ENCODE data around the gene GTF3A. TPM values are rescaled to one million over a fixed set of nuclear protein-coding genes. Genes with fewer than 3 reads are reported as not detected.

GTF3A gene
- total RNA-seq, 2 donors from 2014 or later: 164 to 171 TPM

DNA sequence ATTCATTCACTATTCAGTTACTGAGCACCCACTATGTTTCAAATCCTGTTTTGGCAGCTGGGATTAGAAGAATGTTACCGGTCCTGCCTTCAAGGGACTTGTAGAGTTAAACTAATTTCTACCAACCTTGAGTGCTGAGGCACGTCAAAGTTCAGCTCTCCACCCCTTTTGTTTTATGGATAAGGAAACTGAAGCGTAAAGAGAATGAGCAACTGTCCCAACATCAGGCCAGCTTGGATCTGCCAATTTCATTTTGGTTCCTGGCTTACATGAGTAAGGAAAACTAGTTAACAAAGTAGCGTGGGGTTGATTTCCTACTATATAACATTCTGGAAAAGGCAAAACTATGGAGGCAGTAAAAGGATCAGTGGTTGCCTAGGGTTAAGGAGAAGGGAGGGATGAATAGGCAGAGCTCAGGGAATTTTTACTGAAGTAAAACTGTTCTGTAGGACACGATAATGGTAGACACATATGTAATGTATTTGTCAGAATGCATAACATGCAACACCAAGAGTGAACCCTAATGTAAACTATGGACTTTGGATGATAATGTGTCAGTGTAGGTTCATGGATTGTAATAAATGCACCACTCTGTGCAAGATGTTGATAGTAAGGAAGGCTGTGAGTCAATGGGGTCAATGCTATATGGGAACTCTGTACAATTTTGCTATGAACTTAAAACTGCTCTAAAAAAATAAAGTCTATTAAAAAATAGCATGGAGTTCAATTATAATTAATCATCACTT lies 45.8 kb downstream of the GTF3A start:
- Mint-ChIP-seq H3K36me3 (ENCODE audit: low read depth) (no peaks in the 10 kb centered on the region), H3K27ac (no peak overlapping the region), H3K4me3 (no peak overlapping the region), H3K4me1 (peaks cover 5% of the 10 kb centered on the region), H3K27me3 (no peaks in the 10 kb centered on the region)
- no peaks in the 10 kb centered on the region for H3K9me3 ChIP-seq (ENCODE audit: control insufficient read depth, low read length, poor library complexity, severe bottlenecking)
- DNase-seq: no peak
- ATAC-seq: no peak

DNA sequence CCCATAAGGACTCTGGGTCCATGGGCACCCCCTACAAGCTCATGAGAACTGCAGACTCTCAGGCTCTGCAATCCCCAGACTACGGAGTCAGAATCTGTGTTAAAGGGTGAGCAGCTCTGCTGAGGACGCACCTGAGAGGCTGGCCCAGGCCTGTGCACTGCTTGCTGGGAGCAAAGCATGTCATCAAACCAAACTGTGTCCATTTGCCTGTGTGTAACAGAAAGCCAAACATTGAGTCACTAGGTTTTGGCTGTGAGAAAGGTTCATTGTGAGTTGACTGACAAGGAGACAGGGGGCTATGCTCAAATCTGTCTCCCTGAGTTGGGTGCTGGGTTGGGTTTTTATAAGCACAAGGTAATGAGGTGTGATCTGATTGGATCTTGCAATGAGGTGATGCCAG lies 48.0 kb downstream of the GTF3A start:
- H3K36me3 Mint-ChIP-seq (ENCODE audit: low read depth): no peaks in the 10 kb centered on the region
- no peak for ATAC-seq
- H3K4me3 Mint-ChIP-seq: no peak overlapping the region
- no peaks in the 10 kb centered on the region for H3K9me3 ChIP-seq (ENCODE audit: control insufficient read depth, low read length, poor library complexity, severe bottlenecking)
- no peak overlapping the region for H3K27ac Mint-ChIP-seq
- H3K27me3 Mint-ChIP-seq: no peaks in the 10 kb centered on the region
- no peak for DNase-seq
- H3K4me1 Mint-ChIP-seq: peaks cover 6% of the 10 kb centered on the region

DNA sequence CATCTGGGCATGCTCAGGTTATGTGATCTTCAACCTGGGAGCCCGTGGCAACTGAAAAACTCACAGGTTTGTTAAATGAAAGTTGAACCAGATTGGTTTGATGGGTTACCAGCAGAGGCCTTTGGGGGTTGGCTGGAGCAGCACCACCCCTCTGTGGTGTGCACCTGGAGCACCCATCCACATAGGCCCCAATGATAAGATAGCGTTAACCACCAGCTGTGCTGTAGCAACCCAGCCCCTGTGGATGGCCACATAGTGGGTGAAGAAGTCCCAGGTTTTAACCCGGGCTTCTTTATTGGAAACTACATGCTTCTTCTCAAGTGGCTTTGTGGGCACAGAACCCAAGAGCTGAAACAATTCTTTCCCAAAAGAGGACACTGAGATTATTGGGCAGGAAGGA lies 48.5 kb downstream of the GTF3A start:
- no peak overlapping the region for H3K27ac Mint-ChIP-seq
- H3K4me1 Mint-ChIP-seq: peaks cover 11% of the 10 kb centered on the region
- DNase-seq: no peak
- no peaks in the 10 kb centered on the region for H3K36me3 Mint-ChIP-seq (ENCODE audit: low read depth)
- no peak overlapping the region for H3K4me3 Mint-ChIP-seq
- H3K9me3 ChIP-seq (ENCODE audit: control insufficient read depth, low read length, poor library complexity, severe bottlenecking): no peaks in the 10 kb centered on the region
- no peaks in the 10 kb centered on the region for H3K27me3 Mint-ChIP-seq
- ATAC-seq: no peak

DNA sequence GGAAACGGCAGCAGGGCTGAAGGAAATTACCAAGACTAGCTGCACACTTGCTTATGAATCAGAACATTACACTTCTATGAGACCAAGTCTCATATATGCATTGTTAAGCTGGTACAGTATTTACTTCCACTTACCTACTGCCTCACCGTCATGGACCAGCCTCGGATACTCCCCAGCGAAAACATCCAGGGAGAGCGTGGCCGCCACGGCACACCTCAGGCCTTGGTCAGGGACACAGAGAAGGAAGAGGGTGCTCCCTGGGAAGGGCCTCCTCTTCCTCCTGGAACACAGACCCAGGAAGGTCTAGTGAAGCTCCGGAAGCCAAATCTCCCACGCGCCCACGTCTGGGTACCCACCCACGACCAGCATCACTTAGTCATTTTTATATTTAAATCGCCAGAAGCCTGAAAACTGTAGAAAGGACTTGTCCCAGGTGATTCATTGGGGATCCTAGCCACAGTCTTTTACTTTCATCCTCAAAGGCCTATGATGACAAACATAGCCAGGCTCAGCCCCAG lies 50.4 kb downstream of the GTF3A start:
- H3K4me1 Mint-ChIP-seq: peaks cover 14% of the 10 kb centered on the region

DNA sequence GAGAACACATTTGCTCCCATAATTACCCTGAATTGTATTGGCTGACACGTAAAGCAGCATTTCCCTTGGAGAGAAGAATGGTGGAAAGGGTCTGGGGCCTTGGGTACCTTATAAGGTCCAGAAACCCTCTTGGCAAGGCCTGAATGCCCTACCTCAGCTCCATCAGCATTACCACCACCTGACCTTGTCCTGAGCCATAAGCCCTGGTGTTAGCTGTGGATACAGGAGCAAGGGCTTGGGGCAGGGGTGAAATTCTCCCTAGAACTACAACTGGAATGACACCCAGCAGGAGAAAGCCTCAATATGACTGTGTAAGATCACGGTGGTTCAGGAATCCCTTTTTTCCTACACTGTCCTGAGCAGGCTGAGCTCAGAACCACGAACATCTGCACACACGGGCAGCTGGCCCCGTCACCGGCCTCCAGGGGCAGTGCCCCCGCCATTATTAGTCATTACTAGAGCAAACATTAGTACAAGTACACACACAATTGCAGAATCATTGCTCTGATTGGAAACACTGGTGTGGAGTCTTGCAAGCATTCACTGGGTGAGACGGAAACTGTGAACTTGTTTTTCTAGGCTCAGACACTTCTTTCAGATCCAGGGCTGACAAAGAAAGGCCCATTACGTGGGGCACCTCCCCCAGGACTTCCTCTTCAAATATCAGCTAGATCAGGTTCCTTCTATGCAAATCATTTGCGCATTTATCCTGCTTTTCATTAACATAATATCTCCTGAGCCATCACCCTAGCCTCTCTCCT lies 52.7 kb downstream of the GTF3A start:
- Mint-ChIP-seq H3K4me1 (peaks cover 14% of the 10 kb centered on the region), H3K27ac (peak overlapping the region; percentile 63)
- no peak for DNase-seq

More for the DNA sequence above, 50.4 kb downstream of the GTF3A start:
- DNase-seq (no peak), ATAC-seq (no peak)
- Mint-ChIP-seq H3K27me3 (no peaks in the 10 kb centered on the region), H3K36me3 (ENCODE audit: low read depth) (no peaks in the 10 kb centered on the region), H3K27ac (no peak overlapping the region), H3K4me3 (no peak overlapping the region)
- no peaks in the 10 kb centered on the region for H3K9me3 ChIP-seq (ENCODE audit: control insufficient read depth, low read length, poor library complexity, severe bottlenecking)

DNA sequence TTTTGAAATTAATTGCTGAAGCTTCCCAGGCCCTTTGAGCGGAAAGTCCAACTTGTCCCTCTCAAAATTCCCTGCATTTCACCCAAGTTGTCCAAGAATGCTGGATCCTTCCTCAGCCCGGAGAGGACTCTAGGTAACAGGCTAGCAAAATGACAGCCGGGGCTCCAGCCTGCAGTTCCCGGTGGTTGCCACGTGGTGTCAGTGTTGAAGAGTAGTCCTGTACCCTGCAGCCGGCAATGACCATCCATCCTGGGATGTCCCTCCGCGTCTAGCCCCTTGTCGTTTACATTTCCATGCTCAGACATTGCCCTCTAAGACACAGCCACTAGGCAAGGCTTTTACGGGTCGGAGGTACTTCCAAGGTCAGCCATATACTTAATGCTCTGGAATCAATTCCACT lies 57.3 kb downstream of the GTF3A start:
- no peaks in the 10 kb centered on the region for H3K9me3 ChIP-seq (ENCODE audit: control insufficient read depth, low read length, poor library complexity, severe bottlenecking)
- no peak overlapping the region for H3K4me3 Mint-ChIP-seq
- H3K27me3 Mint-ChIP-seq: peaks cover 4% of the 10 kb centered on the region
- peaks cover 17% of the 10 kb centered on the region for H3K4me1 Mint-ChIP-seq
- no peak for DNase-seq
- no peak for ATAC-seq
- no peak overlapping the region for H3K27ac Mint-ChIP-seq
- no peaks in the 10 kb centered on the region for H3K36me3 Mint-ChIP-seq (ENCODE audit: low read depth)

More for the DNA sequence above, 52.7 kb downstream of the GTF3A start:
- H3K27me3 Mint-ChIP-seq: peaks cover 4% of the 10 kb centered on the region
- peak; percentile 30 for ATAC-seq
- H3K36me3 Mint-ChIP-seq (ENCODE audit: low read depth): no peaks in the 10 kb centered on the region
- no peak overlapping the region for H3K4me3 Mint-ChIP-seq
- no peaks in the 10 kb centered on the region for H3K9me3 ChIP-seq (ENCODE audit: control insufficient read depth, low read length, poor library complexity, severe bottlenecking)

DNA sequence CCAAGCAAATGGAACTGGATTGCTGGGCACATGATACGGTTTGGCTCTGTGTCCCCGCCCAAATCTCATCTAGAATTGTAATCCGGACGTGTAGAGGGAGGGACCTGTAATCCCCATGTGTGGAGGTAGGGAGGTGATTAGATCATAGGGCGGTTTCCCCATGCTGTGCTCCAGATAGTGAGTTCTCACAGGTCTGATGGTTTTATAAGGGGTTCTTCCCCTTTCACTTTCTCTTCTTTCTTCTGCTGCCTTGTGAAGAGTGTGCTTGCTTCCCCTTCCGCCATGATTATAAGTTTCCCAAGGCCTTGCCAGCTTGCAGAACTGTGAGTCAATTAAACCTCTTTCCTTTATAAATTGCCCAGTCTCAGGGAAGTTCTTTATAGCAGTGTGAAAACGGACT lies 58.6 kb downstream of the GTF3A start:
- no peak for DNase-seq
- H3K27ac Mint-ChIP-seq: no peak overlapping the region
- ATAC-seq: peak; percentile 91
- peak overlapping the region; percentile 34 for H3K4me3 Mint-ChIP-seq
- H3K36me3 Mint-ChIP-seq (ENCODE audit: low read depth): no peaks in the 10 kb centered on the region
- H3K4me1 Mint-ChIP-seq: peaks cover 6% of the 10 kb centered on the region
- H3K27me3 Mint-ChIP-seq: peaks cover 4% of the 10 kb centered on the region
- no peaks in the 10 kb centered on the region for H3K9me3 ChIP-seq (ENCODE audit: control insufficient read depth, low read length, poor library complexity, severe bottlenecking)

DNA sequence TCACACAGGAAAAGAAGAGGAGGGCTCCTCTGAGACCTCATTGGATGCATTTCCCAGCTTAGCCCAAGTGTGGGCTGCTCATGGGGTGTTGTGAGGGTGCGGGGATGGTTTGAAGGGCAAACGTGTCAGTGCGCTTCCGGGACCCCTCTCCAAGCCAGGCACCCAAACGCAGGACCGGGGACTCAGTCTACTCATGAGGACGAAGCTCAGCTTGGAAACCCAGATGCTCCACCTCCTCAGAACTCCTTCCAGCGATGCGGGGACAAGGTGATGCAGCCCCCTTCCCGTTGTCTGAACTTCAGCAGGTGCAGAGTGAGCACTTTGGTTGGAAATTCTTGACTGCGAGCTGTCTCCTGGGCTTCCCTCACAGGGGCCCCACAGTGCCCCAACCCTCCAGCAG lies 59.0 kb downstream of the GTF3A start:
- Mint-ChIP-seq H3K36me3 (ENCODE audit: low read depth) (no peaks in the 10 kb centered on the region), H3K27me3 (peaks cover 4% of the 10 kb centered on the region), H3K27ac (no peak overlapping the region), H3K4me1 (peaks cover 3% of the 10 kb centered on the region), H3K4me3 (peak overlapping the region; percentile 34)
- ATAC-seq: no peak
- no peaks in the 10 kb centered on the region for H3K9me3 ChIP-seq (ENCODE audit: control insufficient read depth, low read length, poor library complexity, severe bottlenecking)
- DNase-seq: no peak

Other genes with a start within 250 kb of the GTF3A start
- gene RPL21, start 173.1 kb upstream of the GTF3A start, total RNA-seq: 1,000 to 10,000 TPM; 1,938 to 2,027 TPM
- gene RASL11A, start 153.8 kb upstream of the GTF3A start, total RNA-seq: 1 to 10 TPM in 1 of 2 donors, under 1 TPM in 1; 0.55 to 3.1 TPM
- gene MTIF3, start 25.9 kb downstream of the GTF3A start, total RNA-seq: 10 to 100 TPM; 33.2 to 38.3 TPM
- 1 to 10 TPM; 4.6 to 6.9 TPM for gene LNX2, start 195.9 kb downstream of the GTF3A start, total RNA-seq
- 100 to 1,000 TPM; 129 to 150 TPM for gene POLR1D, start 197.3 kb downstream of the GTF3A start, total RNA-seq

Data from T-helper 17 cell (primary cell).